Activated T-cell treated with anti-CD3 and anti-CD28 coated beads, Interleukin-2, amount 50 U/mL, for 48 hours (primary cell): ENCODE measurements around the gene SERPINE1.
"Not testable (repeated sequence)": the region's sequence is repeated elsewhere in the genome, so short reads cannot be mapped to it uniquely, and the experiment has no call there.

Source experiments
- DNase-seq, 2 experiments: peaks; one replicate each; pipeline ENCODE4 v3.0.0-alpha.2; 2020

Gene SERPINE1

DNA sequence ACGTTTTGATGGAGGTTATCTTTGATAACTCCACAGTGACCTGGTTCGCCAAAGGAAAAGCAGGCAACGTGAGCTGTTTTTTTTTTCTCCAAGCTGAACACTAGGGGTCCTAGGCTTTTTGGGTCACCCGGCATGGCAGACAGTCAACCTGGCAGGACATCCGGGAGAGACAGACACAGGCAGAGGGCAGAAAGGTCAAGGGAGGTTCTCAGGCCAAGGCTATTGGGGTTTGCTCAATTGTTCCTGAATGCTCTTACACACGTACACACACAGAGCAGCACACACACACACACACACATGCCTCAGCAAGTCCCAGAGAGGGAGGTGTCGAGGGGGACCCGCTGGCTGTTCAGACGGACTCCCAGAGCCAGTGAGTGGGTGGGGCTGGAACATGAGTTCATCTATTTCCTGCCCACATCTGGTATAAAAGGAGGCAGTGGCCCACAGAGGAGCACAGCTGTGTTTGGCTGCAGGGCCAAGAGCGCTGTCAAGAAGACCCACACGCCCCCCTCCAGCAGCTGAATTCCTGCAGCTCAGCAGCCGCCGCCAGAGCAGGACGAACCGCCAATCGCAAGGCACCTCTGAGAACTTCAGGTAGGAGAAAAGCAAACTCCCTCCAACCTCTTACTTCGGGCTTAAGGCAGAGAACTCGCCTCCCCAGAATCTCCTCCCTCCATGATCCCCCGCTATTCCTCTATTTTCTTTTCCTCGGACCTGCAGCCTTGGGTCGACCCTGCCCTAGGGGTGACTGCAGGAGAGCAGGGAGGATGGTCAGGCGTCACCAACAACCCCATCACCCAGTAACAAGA is at the start of gene SERPINE1:
Gene SERPINE1 (plus strand): TSS at position 454 of the 809 bp plus-strand sequence. CDS start 1,290 bp downstream, outside the sequence.
- peak; percentile 46 to 57 for DNase-seq

DNA sequence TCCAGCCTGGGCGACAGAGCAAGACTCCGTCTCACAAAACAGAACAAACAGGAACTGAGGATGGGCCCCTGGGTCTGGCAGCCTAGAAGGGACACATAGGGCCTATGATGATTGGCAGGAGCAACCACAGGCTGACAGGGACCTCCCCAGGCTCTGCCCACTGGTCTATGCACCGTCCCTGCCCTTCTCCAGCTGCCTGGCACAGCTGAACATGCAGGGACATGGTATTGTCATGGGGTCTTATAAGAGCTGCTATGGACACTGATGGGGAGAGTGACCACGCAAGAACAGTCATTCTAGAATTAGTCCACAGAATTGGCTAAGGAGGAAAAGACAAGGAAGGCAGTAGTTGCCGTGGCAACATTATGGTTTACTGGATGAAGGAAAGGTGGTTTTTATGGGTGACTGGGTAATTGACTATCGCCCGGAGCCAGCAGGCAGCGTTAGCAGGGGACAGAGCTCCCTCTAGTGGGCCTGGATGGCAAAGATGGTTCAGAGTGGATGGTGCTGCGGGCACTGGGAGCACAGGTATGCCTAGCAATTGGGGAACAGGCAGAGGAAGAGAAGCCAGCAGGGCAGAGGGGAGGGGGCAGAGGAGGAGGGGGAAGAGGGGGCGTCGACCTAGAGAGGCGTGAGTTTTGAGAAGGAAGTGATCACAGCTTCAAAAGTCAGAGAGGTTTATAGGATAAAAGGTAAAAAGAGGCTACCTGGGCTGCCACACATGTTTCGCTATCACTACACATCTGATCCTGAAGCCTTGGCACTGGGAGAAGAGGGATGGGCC is 49.4 kb upstream of the SERPINE1 start:
- peak; percentile 90 to 91 for DNase-seq

DNA sequence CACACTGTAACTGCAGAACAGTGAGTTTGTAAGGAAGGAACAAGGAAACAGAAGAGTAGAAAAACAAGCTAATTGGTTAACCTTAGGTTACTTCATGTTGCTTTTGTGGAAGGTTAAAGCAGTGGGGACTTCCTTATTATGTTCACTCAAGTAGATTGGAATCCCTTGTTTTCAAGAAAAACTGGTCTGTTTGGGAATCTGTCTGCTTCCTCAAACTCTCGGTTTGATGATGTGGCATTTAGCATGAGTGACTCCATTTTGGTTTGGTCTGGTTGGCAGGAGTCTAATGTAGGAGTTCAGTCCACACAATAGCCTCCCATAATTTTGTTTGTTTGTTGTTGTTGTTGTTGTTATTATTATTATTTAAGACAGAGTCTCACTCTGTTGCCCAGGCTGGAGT is 45.5 kb upstream of the SERPINE1 start:
- DNase-seq = no peak

GRCh38 chr7:101084865-101085161 is 42.1 kb upstream of the SERPINE1 start:
- DNase-seq = no peak

DNA sequence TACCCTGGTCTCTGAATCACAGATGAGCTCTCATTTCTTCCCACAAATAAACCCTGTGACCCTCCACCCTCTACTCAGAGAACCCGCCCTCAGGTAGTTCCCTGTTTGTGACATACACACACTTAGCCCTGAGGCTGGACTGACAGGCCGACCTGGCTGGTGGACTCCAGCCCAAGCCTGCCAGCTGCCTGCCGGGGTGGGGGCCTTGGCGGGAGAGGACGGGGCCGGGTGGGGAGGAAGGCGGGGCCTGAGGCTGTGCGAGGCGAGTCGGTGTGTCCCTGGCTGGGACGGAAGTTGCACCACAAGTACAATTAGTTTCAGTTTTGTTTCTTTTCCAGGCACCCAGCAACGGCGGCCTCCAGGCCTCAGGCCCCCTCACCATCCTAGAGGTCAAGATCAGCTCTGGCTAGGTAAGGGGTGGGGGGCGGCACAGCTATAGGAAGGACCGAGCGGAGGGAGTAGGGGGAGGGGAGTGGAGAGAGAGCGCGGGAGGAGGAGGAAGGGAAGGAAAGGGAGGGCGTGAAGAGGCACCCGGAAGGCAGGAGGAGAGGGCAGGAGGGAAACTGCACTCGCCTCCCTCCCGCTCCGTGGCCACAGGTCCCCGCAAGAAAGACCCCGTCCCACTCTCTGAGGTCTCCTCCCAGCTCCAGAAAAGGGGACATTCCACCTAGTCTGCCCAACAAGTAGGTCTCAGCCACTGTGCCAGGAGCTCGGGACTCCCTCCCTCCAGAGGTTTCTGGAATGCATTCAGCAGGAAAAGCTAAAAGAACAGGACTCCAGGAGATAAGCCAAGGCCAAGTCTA is 41.5 kb upstream of the SERPINE1 start, which contains the start of gene TRIM56:
Gene TRIM56 (plus strand): TSS at position 320 of the 803 bp plus-strand sequence. CDS start 1,832 bp downstream, outside the sequence.
- DNase-seq = peak; percentile 85 to 86

GRCh38 chr7:101087334-101088068 is 39.4 kb upstream of the SERPINE1 start:
- no peak for DNase-seq

GRCh38 chr7:101088069-101088425 is 38.9 kb upstream of the SERPINE1 start:
- no peak for DNase-seq

GRCh38 chr7:101088858-101089529 is 37.9 kb upstream of the SERPINE1 start:
- DNase-seq = no peak

DNA sequence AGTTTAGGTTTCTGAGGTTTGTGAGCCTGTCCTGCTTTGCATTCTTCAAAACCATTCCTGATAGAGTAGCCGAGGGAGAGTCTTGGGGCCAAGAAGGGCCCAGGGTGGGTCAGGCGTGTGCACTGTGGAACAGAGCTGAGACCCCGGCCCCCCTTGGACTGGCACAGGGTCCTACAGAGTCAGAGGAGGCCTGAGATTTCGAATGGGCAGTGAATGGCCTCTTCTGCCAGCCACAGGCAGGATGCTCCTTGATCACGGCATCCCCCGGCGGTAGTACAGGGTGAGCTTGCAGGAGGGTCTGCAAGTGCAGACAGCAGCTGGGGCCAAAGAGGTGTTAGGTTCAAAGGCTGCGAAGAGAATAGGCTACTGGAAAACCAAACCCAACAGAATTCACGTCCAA is 37.0 kb upstream of the SERPINE1 start:
- no peak for DNase-seq

DNA sequence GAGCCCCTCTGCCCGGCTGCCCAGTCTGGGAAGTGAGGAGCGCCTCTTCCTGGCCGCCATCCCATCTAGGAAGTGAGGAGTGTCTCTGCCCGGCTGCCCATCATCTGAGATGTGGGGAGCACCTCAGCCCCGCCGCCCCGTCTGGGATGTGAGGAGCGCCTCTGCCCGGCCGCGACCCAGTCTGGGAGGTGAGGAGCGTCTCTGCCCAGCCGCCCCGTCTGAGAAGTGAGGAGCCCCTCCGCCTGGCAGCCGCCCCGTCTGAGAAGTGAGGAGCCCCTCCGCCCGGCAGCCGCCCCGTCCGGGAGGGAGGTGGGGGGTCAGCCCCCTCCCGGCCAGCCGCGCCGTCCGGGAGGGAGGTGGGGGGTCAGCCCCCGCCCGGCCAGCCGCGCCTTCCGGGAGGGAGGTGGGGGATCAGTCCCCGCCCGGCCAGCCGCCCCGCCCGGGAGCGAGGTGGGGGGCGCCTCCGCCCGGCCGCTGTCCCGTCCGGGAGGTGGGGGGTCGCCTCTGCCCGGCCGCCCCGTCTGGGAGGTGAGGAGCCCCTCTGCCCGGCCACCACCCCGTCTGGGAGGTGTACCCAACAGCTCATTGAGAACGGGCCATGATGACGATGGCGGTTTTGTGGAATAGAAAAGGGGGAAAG is 34.5 kb upstream of the SERPINE1 start:
- not testable (repeated sequence) for DNase-seq

DNA sequence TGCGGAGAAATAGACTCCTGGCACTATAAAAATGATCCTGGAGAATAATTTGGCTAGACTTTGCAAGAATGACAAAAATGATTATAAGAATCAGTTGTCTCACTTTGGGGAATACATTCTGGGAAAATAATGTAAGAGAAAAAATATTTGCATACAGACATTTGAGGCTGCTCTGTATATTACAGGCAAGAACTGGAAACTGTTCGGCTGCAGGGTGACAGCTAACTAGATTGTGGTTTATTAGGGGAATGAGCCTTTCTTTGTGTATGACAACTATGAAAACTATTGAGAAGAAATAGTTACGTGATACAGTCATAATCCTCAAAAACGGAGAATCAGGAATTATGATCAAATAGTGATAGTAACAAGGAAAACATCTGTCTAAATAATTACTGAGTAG is 33.0 kb upstream of the SERPINE1 start:
- no peak for DNase-seq

DNA sequence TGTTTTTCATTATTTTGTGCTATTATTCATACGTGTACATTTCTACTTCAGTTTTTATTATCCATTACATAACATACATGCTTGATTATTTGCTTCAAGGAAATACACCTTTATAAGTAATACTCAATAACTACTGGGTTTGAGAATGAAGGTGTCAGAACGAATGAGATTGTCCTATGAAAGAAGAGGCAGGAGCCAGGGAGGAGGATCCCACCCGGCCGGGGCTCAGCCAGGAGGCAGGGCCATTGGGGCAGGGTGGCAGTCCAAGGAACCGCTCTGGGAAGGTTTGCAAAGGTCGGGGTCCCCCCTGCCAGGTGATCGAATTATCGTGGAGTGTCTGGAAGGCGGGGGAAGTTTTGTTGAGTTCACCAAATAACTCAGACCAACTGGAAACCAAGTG is 32.5 kb upstream of the SERPINE1 start:
- DNase-seq = no peak

- peak; percentile 66 for DNase-seq
These were observed 32.0 kb upstream of the SERPINE1 start for GRCh38 chr7:101094791-101095375.

DNA sequence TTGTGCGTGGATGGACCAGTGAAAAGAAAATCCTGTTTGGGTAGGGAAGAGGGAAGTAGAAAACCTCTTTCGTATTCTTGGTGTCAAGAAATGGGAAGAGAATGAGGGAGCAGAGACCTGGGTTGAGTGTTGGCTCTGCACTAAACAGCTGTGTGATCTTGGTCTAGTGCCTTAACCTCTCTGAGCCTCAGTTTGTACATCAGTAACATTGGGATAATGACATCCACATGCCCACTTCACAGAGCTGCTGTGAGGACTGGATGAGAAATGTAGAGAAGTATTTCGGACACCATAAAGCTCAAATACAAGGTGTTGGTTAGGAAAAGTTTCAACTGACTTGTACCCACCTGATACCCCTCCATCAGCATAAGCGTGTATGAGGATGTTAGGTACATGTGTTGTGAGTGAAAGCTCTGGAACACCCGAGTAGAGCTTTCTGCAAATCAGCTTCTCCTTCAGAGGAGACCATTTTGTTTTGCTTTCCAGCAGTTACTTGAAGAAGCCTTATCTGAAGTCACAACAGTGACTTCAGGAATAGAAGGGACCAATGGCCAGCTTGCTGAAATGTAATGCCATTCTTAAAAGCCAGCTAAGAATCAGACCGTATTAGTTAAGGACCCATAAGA is 30.5 kb upstream of the SERPINE1 start:
- DNase-seq = no peak

DNA sequence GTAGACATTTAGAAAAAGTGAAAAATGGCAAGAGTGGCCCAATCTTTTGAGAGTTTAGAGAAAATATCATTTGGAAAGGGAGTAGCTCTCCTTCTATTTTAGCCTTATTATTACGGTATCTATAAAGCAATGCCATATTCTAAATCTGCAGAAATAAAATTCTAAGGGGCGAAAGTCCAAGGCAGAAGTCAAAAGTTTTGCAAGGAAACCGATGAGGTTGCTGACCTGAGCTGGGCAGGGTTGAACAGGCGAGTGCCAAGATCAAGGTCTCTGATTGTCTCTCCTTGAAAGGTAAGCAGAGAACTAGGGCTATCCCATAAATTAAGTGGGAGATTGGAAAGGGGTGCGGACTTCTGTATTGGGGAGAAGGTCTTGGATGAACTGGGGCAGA is 30.0 kb upstream of the SERPINE1 start:
- DNase-seq = no peak

DNA sequence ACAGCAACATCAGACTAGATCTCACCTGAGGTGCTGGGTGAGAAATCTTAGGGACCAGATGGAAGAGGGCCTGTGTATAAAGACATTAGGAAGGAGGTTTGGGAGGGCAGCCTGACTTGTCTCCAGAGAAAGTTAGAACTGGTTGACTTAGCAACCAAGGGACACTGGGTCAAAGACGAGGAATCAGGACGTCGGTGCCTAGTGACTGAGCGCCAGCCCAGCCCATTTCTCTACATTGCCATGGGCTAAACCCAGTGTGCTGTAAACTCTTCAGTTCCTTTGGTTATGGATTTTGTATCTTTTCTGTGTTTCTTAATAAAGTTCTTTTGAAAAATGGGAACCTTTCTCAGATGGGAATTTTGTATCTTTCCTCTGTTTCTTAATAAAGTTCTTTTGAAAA is 29.3 kb upstream of the SERPINE1 start:
- DNase-seq = no peak

DNA sequence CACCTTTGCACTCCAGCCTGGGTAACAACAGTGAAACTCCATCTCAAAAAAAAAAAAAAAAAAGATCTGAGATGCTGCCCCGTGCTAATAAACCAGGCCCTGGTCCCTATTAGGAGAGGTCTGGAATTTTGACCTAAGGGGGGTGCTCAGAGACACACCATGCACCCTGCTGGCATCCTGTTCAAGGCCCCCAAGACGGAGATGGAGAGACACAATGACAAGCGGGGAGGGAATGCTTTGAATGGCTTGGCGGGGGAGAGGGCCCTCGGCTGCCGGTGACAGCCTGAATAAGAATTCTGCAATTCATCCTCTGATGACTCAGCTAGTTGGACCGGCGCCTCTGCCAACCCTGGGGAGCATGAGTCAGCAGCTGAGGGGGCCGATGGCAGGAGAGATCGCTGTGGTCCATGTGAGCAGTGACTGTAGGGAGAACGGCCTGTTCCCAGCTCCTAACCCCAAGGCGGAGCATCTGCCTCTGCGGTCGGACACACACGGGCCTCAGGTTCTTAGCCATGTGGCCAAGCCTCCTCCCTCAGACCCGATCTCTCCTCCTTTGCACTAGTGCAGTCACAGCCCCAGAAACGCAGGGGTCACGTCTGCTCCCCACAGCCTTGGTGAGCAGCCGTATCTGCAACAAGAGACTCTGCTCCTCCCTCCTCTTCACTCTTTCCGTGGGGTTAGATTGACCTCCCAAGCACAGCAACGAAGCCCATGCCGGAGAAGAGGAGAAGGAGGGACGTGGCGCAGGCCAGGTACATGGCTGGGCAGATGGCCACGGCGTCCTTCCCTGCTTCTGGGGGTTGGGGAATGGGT is 26.7 kb upstream of the SERPINE1 start:
- DNase-seq = peak; percentile 71 to 79

GRCh38 chr7:101100858-101101847 is 25.8 kb upstream of the SERPINE1 start:
- DNase-seq = no peak
